ENCODE results near the gene TESPA1. TPM values are rescaled to one million over a fixed set of nuclear protein-coding genes. Genes with fewer than 3 reads are reported as not detected.

TESPA1 gene
- total and polyA plus RNA-seq, 12 donors: 0.14 to 1.4 (median 0.59) TPM

- H3K27me3 ChIP-seq: peaks cover 0 to 45% (median 5%) of the 10 kb centered on the region in 7 donors
- ATAC-seq: no peak
Observed at GRCh38 chr12:55001198-55001868, 16.8 kb upstream of the TESPA1 start.

GRCh38 chr12:54998958-54999510 lies 14.5 kb upstream of the TESPA1 start:
- H3K27ac ChIP-seq: no peak overlapping the region
- H3K4me3 ChIP-seq: no peak overlapping the region
- H3K27me3 ChIP-seq: peaks cover 0 to 35% (median 9%) of the 10 kb centered on the region in 7 donors
- ATAC-seq (no peak), DNase-seq (no peak)
- H3K36me3 ChIP-seq: no peaks in the 10 kb centered on the region
- H3K9me3 ChIP-seq: no peaks in the 10 kb centered on the region
- intact Hi-C loops (cut with DNase I): loop anchor here in 3 of 10 donors (5.0 to 10.0 kb wide), 3 partner anchors 73 to 146 kb away; no protein-coding TSS in a partner anchor
- 50 to 60% methylated on average over 5 of the region's 5 CpGs for WGBS, 2 donors
- TF ChIP-seq, protein P1, sequence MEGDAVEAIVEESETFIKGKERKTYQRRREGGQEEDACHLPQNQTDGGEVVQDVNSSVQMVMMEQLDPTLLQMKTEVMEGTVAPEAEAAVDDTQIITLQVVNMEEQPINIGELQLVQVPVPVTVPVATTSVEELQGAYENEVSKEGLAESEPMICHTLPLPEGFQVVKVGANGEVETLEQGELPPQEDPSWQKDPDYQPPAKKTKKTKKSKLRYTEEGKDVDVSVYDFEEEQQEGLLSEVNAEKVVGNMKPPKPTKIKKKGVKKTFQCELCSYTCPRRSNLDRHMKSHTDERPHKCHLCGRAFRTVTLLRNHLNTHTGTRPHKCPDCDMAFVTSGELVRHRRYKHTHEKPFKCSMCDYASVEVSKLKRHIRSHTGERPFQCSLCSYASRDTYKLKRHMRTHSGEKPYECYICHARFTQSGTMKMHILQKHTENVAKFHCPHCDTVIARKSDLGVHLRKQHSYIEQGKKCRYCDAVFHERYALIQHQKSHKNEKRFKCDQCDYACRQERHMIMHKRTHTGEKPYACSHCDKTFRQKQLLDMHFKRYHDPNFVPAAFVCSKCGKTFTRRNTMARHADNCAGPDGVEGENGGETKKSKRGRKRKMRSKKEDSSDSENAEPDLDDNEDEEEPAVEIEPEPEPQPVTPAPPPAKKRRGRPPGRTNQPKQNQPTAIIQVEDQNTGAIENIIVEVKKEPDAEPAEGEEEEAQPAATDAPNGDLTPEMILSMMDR (IDR thresholded peaks at IDR 0.05): no peak
- no peaks in the 10 kb centered on the region for H3K4me1 ChIP-seq

More at GRCh38 chr12:55001198-55001868, 16.8 kb upstream of the TESPA1 start:
- peaks cover 0 to 4% (median 0%) of the 10 kb centered on the region in 11 donors for H3K9me3 ChIP-seq
- H3K27ac ChIP-seq: no peak overlapping the region
- no peaks in the 10 kb centered on the region for H3K36me3 ChIP-seq
- no peak overlapping the region for H3K4me3 ChIP-seq
- intact Hi-C loops (cut with DNase I): no loop called here
- DNase-seq: no peak
- 56 to 62% methylated on average over 4 of the region's 4 CpGs for WGBS, 2 donors
- H3K4me1 ChIP-seq: no peaks in the 10 kb centered on the region
- TF ChIP-seq, protein P1 (IDR thresholded peaks at IDR 0.05): no peak

DNA sequence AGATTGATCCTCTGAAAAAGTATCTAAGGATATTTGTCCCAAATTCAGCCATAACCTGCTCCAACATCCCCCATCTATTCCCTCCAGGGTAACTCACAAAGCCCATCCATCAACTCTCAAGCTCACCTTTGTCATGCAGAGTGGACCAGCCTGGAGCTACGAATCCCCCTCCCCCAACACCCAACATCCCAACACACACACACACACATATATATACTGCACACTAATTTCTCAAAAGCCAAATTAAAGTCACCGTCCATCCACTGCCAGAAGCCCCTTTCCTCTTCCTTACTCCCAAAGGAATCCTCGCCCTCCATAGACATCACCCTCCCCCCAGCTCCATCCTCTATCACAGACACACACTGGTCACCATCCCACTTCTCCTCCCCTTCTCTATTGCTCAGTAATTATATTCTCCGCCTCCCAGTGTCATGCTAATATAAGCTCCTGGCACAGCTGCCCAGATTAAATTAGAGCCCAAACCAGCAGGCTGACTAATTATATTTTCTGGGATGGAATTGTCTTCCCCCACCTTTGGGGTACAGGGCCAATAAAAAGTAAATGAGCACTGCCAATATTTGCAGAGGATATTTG lies 13.5 kb upstream of the TESPA1 start:
- H3K4me3 ChIP-seq: no peak overlapping the region
- no peaks in the 10 kb centered on the region for H3K9me3 ChIP-seq
- H3K36me3 ChIP-seq: no peaks in the 10 kb centered on the region
- peaks cover 0 to 2% (median 0%) of the 10 kb centered on the region in 9 donors for H3K4me1 ChIP-seq
- intact Hi-C loops (cut with DNase I): loop anchor here in 3 of 10 donors (5.0 to 10.0 kb wide), 3 partner anchors 74 to 147 kb away; no protein-coding TSS in a partner anchor
- TF ChIP-seq, protein P1 (IDR thresholded peaks at IDR 0.05): no peak
- WGBS, 2 donors: 67 to 68% methylated on average over 4 of the region's 4 CpGs
- no peak overlapping the region for H3K27ac ChIP-seq
- H3K27me3 ChIP-seq: peaks cover 0 to 35% (median 9%) of the 10 kb centered on the region in 7 donors
- ATAC-seq: no peak
- no peak for DNase-seq

DNA sequence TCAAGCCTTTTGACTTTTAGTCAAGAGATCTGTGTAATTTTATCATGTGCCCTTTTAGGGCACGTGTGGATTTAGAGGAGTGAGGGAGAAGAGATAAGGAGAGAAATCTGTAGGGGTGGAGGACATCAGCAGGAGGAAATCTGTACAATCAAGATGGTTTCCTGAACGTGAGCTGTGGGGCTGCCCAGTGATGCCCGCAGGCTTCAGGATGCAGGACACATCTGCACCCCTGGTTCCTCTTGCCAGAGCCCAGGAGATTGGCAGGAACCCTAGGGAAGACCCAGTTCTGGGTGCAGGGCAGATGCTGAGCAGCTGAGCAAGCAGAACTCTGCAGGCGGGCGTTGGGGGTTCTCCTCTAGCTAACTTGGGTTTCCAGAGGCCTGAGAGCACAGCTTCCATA lies 11.6 kb upstream of the TESPA1 start:
- WGBS, 2 donors: 40 to 49% methylated on average over 5 of the region's 5 CpGs
- no peak overlapping the region for H3K27ac ChIP-seq
- H3K4me3 ChIP-seq: no peak overlapping the region
- ATAC-seq (no peak), DNase-seq (no peak)
- TF ChIP-seq, protein P1 (IDR thresholded peaks at IDR 0.05): no peak
- peaks cover 0 to 14% (median 0%) of the 10 kb centered on the region in 9 donors for H3K4me1 ChIP-seq
- intact Hi-C loops (cut with DNase I): loop anchor here in 3 of 10 donors (5.0 to 10.0 kb wide), 3 partner anchors 76 to 149 kb away; no protein-coding TSS in a partner anchor
- H3K9me3 ChIP-seq: no peaks in the 10 kb centered on the region
- H3K27me3 ChIP-seq: peaks cover 0 to 28% (median 9%) of the 10 kb centered on the region in 7 donors
- H3K36me3 ChIP-seq: no peaks in the 10 kb centered on the region

Data from heart right ventricle (tissue), 16 donors.